ENCODE results near the gene IDH1. TPM values are rescaled to one million over a fixed set of nuclear protein-coding genes. Genes with fewer than 3 reads are reported as not detected.
"Not testable (repeated sequence)": the region's sequence is repeated elsewhere in the genome, so short reads cannot be mapped to it uniquely, and the experiment has no call there.

Gene IDH1
- total RNA-seq, 4 donors from 2014 or later: 22.8 to 105 (median 38.1) TPM

DNA sequence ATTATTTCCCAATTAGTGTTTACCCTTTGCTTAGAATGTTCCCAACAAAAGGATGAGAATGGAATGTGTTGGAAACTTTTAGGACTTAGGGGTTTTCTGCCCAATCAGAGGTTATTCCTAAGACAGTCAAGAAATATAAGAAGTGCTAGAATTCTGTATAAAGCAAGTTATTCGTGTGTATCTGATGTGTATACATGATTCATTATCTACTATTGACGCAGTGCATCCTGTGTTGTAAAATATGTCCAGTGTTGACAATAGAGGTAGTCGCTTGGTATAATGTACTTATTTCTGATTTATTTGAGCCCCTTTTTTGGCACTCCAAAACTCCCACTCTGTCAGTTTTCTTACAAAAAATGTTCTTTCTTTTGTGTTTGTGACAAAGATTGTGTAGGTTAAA, 12.1 kb upstream of the IDH1 start:
- H3K9me3 ChIP-seq: no peaks in the 10 kb centered on the region
- DNase-seq: no peak
- intact Hi-C loops (cut with DNase I; ENCODE audit: low total_unique reads): loop anchor here (10.0 kb wide), 1 partner anchor 642 kb away; the partner anchor contains the start of gene METTL21A
- peak overlapping the region; percentile 91 to 93 for H3K27ac ChIP-seq
- no peaks in the 10 kb centered on the region for H3K36me3 ChIP-seq
- H3K4me1 ChIP-seq: peaks cover 0 to 4% of the 10 kb centered on the region in 2 donors
- peak overlapping the region; percentile 81 to 83 for H3K4me3 ChIP-seq
- H3K27me3 ChIP-seq: no peaks in the 10 kb centered on the region
- TF ChIP-seq, protein P1, sequence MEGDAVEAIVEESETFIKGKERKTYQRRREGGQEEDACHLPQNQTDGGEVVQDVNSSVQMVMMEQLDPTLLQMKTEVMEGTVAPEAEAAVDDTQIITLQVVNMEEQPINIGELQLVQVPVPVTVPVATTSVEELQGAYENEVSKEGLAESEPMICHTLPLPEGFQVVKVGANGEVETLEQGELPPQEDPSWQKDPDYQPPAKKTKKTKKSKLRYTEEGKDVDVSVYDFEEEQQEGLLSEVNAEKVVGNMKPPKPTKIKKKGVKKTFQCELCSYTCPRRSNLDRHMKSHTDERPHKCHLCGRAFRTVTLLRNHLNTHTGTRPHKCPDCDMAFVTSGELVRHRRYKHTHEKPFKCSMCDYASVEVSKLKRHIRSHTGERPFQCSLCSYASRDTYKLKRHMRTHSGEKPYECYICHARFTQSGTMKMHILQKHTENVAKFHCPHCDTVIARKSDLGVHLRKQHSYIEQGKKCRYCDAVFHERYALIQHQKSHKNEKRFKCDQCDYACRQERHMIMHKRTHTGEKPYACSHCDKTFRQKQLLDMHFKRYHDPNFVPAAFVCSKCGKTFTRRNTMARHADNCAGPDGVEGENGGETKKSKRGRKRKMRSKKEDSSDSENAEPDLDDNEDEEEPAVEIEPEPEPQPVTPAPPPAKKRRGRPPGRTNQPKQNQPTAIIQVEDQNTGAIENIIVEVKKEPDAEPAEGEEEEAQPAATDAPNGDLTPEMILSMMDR (IDR thresholded peaks at IDR 0.05): no peak
- TF ChIP-seq POLR2A (IDR thresholded peaks at IDR 0.05): no peak

- Histone ChIP-seq H3K27me3 (no peaks in the 10 kb centered on the region), H3K4me1 (peaks cover 0 to 4% of the 10 kb centered on the region in 2 donors), H3K4me3 (peak overlapping the region; percentile 81 to 83), H3K36me3 (no peaks in the 10 kb centered on the region), H3K27ac (peak overlapping the region; percentile 91 to 93), H3K9me3 (no peaks in the 10 kb centered on the region)
- DNase-seq: no peak
- intact Hi-C loops (cut with DNase I; ENCODE audit: low total_unique reads): loop anchor here (10.0 kb wide), 1 partner anchor 642 kb away; the partner anchor contains the start of gene METTL21A
- TF ChIP-seq, protein P1 (IDR thresholded peaks at IDR 0.05): no peak
These were observed 11.7 kb upstream of the IDH1 start for GRCh38 chr2:208266553-208266893.

GRCh38 chr2:208265801-208266552, 11.1 kb upstream of the IDH1 start, which contains the start of gene PIKFYVE:
TSS of gene PIKFYVE (plus strand) at chr2:208266255. CDS start at chr2:208271520, 5,265 bp downstream.
- H3K4me1 ChIP-seq: peaks cover 0 to 4% of the 10 kb centered on the region in 2 donors
- DNase-seq: peak; percentile 93 to 96
- no peaks in the 10 kb centered on the region for H3K27me3 ChIP-seq
- H3K27ac ChIP-seq: peak within 1 kb of the TSS; percentile 91 to 93
- no peaks in the 10 kb centered on the region for H3K36me3 ChIP-seq
- H3K9me3 ChIP-seq: no peaks in the 10 kb centered on the region
- intact Hi-C loops (cut with DNase I; ENCODE audit: low total_unique reads): loop anchor here (10.0 kb wide), 1 partner anchor 641 kb away; the partner anchor contains the start of gene METTL21A
- peak within 1 kb of the TSS; percentile 81 to 83 for H3K4me3 ChIP-seq
- TF ChIP-seq POLR2A (IDR thresholded peaks at IDR 0.05): peak; percentile 68 to 85
- TF ChIP-seq, protein P1 (IDR thresholded peaks at IDR 0.05): peak in 1 of 4 experiments; percentile 40

GRCh38 chr2:208265371-208265800, 10.5 kb upstream of the IDH1 start:
- TF ChIP-seq, protein P1 (IDR thresholded peaks at IDR 0.05): no peak
- TF ChIP-seq POLR2A (IDR thresholded peaks at IDR 0.05): no peak
- DNase-seq: peak in 1 of 2 donors; percentile 24
- H3K27me3 ChIP-seq: no peaks in the 10 kb centered on the region
- H3K4me1 ChIP-seq: peaks cover 0 to 4% of the 10 kb centered on the region in 2 donors
- H3K36me3 ChIP-seq: no peaks in the 10 kb centered on the region
- H3K27ac ChIP-seq: peak overlapping the region; percentile 91 to 93
- intact Hi-C loops (cut with DNase I; ENCODE audit: low total_unique reads): loop anchor here (10.0 kb wide), 1 partner anchor 641 kb away; the partner anchor contains the start of gene METTL21A
- H3K4me3 ChIP-seq: peak overlapping the region; percentile 81 to 83
- no peaks in the 10 kb centered on the region for H3K9me3 ChIP-seq

DNA sequence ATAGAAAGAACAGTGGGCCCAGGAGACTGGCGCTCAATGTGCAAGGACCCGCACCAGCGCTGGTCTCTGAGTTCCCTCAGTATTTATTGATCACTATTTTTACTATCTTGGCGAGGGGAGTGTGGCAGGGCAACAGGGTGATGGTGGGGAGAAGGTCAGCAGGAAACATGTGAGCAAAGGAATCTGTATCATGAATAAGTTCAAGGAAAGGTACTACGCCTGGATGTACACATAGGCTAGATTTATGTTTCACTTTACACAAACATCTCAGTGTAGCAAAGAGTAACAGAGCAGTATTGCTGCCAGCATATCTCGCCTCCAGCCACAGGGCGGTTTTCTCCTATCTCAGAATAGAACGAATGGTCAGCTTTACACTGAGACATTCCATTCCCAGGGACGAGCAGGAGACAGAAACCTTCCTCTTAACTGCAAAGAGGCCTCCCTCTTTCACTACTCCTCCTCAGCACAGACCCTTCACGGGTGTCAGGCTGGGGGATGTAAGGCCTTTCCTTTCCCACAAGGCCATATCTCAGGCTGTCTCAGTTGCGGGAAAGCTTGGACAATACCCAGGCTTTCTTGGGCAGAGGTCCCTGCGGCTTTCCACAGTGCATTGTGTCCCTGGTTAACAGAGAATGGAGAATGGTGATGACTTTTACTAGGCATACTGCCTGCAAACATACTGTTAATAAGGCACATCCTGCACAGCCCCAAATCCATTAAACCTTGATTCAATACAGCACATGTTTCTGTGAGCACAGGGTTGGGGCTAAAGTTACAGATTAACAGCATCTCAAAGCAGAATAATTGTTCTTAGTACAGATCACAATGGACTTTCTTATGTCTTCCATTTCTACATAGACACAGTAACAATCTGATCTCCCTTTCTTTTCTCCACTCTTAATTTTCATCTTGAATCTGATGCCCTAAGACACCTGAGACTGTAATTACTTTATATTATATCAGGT, 2.3 kb upstream of the IDH1 start:
- not testable (repeated sequence) for H3K27ac ChIP-seq

More for the DNA sequence above, 2.3 kb upstream of the IDH1 start:
- DNase-seq; H3K36me3 ChIP-seq; H3K27me3 ChIP-seq; H3K4me1 ChIP-seq; H3K4me3 ChIP-seq; intact Hi-C loops (cut with DNase I; ENCODE audit: low total_unique reads); H3K9me3 ChIP-seq: not testable (repeated sequence)
